SK-N-SH (cell line): Measurements from ENCODE around the gene CRISPLD2.

Experiments used
- JUND ChIP-seq: IDR thresholded peaks from 2 replicates; pipeline ENCODE4 v1.4.0; 2012
- POLR2AphosphoS5 ChIP-seq: IDR thresholded peaks from 2 replicates; pipeline ENCODE4 v1.6.1; 2012; ENCODE audit warnings: low read depth, low read length
- TF ChIP-seq, protein P1 (sequence below): IDR thresholded peaks from 2 replicates; pipeline ENCODE4 v1.4.0; 2012; ENCODE audit warnings: low read depth, borderline replicate concordance
- TF ChIP-seq, protein P2 (sequence below): fragments of 200-600 bp; sonication (generic); IDR thresholded peaks from 2 replicates; pipeline ENCODE4 v1.6.1; 2017; ENCODE audit warnings: antibody characterized with exemption, mild to moderate bottlenecking, moderate library complexity

- TF ChIP-seq, protein P1, sequence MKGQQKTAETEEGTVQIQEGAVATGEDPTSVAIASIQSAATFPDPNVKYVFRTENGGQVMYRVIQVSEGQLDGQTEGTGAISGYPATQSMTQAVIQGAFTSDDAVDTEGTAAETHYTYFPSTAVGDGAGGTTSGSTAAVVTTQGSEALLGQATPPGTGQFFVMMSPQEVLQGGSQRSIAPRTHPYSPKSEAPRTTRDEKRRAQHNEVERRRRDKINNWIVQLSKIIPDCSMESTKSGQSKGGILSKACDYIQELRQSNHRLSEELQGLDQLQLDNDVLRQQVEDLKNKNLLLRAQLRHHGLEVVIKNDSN, result no peak
- TF ChIP-seq, protein P2, sequence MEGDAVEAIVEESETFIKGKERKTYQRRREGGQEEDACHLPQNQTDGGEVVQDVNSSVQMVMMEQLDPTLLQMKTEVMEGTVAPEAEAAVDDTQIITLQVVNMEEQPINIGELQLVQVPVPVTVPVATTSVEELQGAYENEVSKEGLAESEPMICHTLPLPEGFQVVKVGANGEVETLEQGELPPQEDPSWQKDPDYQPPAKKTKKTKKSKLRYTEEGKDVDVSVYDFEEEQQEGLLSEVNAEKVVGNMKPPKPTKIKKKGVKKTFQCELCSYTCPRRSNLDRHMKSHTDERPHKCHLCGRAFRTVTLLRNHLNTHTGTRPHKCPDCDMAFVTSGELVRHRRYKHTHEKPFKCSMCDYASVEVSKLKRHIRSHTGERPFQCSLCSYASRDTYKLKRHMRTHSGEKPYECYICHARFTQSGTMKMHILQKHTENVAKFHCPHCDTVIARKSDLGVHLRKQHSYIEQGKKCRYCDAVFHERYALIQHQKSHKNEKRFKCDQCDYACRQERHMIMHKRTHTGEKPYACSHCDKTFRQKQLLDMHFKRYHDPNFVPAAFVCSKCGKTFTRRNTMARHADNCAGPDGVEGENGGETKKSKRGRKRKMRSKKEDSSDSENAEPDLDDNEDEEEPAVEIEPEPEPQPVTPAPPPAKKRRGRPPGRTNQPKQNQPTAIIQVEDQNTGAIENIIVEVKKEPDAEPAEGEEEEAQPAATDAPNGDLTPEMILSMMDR, result no peak
- TF ChIP-seq JUND (no peak), POLR2AphosphoS5 (no peak)
These were observed 19.3 kb downstream of the CRISPLD2 start for GRCh38 chr16:84839054-84839453.
